ENCODE measurements around the gene LCE6A. TPM values are rescaled to one million over a fixed set of nuclear protein-coding genes. Genes with fewer than 3 reads are reported as not detected.

The LCE6A gene
- total RNA-seq, 1 donor, result not detected

DNA sequence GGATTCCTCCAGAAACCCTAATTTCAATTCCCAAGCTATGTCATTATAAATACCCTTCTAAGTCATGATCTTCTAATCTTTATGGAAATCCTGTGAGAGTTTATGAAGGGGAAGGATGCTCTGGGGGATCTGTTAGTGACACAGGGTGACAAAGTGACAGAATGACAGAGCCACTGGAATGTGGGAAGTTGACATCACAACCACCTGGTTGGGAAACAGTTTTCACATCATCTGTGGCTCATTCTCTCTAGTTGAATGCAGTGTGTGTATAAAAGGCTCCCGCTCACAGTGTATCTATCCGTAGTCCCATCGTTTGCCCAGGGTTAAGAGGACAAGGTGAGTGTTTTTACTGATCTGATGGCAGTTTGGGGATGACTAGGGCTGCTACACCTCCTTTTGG is 17.0 kb downstream of the LCE6A start, which contains the start of gene LCE7A:
Gene LCE7A, plus strand, starts transcription at position 301 of the 400 bp plus-strand sequence. CDS start 702 bp downstream, outside the sequence.
- DNase-seq (ENCODE audit: low read depth), result no peak
- no peak within 1 kb of the TSS for H3K4me3 ChIP-seq (ENCODE audit: low read depth, low read length)
- TF ChIP-seq, protein P1, sequence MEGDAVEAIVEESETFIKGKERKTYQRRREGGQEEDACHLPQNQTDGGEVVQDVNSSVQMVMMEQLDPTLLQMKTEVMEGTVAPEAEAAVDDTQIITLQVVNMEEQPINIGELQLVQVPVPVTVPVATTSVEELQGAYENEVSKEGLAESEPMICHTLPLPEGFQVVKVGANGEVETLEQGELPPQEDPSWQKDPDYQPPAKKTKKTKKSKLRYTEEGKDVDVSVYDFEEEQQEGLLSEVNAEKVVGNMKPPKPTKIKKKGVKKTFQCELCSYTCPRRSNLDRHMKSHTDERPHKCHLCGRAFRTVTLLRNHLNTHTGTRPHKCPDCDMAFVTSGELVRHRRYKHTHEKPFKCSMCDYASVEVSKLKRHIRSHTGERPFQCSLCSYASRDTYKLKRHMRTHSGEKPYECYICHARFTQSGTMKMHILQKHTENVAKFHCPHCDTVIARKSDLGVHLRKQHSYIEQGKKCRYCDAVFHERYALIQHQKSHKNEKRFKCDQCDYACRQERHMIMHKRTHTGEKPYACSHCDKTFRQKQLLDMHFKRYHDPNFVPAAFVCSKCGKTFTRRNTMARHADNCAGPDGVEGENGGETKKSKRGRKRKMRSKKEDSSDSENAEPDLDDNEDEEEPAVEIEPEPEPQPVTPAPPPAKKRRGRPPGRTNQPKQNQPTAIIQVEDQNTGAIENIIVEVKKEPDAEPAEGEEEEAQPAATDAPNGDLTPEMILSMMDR (IDR thresholded peaks at IDR 0.05; ENCODE audit: insufficient read depth, low read depth, low read length), result no peak

DNA sequence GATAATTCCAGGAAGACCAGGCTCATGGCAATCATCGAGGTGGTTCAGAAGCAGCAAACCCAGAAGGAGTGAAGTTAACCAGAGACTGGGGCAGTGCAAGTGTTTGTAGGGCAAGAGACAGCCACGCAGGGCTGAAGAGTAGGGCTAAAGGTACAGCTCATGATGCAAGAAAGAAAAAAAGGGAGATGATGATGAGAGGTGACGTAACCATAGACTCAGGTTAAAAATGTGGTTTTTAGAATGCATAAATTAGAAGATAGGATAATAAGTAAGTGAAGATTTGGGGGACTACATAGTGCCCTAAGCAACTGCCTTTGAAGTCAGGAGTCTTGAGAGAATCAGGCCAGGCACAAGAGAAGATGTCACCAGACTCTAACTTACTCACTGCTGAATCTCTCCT is 17.5 kb downstream of the LCE6A start:
- no peak for DNase-seq (ENCODE audit: low read depth)
- no peak overlapping the region for H3K4me3 ChIP-seq (ENCODE audit: low read depth, low read length)
- TF ChIP-seq, protein P1 (IDR thresholded peaks at IDR 0.05; ENCODE audit: insufficient read depth, low read depth, low read length), result no peak

DNA sequence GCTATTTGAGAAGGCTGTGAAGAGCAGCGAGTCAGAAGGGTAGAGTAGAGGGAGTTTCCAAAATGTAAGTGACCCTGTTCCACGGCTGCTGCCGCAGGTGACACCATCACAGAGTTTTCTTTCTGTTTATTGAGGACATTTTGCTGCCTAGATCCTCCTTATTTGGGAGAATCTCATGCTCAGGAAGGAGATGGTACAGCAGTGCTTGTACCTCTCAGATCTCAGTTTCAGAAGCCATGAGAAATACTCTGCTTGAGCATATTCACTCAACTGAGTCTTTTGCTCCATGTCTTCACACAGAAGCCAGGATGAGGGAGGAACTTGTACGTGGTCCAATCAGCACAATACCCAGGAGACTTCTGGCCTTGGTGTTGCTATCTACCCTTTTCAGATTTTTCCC is 18.7 kb downstream of the LCE6A start:
- no peak for DNase-seq (ENCODE audit: low read depth)
- TF ChIP-seq, protein P1 (IDR thresholded peaks at IDR 0.05; ENCODE audit: insufficient read depth, low read depth, low read length), result no peak
- H3K4me3 ChIP-seq (ENCODE audit: low read depth, low read length), result no peak overlapping the region

DNA sequence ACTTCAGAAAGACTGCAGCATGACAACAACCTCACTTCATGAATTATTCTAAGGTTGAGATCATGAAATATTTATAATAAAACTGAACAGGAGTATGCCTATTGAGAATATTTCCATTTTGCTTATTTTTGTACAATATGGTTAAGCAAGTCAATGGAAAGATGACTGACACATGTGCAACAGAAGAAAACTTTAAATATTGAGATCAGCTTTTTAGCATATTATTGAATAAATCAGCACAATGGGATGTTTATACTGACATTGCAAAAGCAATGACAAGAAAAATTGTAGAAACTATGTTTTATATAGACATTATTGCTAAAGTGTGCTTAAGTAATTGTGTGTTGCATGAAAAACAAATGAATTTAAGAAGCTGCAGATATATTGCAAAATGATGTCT is 21.8 kb downstream of the LCE6A start:
- TF ChIP-seq, protein P1 (IDR thresholded peaks at IDR 0.05; ENCODE audit: insufficient read depth, low read depth, low read length), result no peak
- no peak overlapping the region for H3K4me3 ChIP-seq (ENCODE audit: low read depth, low read length)
- no peak for DNase-seq (ENCODE audit: low read depth)

DNA sequence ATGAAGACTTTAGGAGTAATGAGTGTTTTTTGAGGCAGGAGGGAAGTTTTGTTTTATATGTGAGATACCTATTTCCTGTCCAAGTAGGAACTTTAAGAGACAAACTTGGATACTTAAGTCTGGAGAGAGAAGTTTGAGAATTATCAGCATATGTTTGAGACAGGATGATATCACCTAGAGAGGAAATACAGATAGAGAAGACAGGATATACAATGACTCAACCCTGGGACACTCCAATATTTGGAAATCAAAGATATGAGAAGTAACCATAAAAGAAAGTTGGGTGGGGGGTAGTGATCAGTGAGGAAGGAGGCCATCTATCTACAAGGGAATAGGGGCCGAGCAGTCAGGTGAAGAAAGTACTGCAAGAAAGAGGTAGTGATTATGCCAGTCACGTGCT is 23.7 kb downstream of the LCE6A start:
- TF ChIP-seq, protein P1 (IDR thresholded peaks at IDR 0.05; ENCODE audit: insufficient read depth, low read depth, low read length), result no peak
- no peak overlapping the region for H3K4me3 ChIP-seq (ENCODE audit: low read depth, low read length)
- no peak for DNase-seq (ENCODE audit: low read depth)

DNA sequence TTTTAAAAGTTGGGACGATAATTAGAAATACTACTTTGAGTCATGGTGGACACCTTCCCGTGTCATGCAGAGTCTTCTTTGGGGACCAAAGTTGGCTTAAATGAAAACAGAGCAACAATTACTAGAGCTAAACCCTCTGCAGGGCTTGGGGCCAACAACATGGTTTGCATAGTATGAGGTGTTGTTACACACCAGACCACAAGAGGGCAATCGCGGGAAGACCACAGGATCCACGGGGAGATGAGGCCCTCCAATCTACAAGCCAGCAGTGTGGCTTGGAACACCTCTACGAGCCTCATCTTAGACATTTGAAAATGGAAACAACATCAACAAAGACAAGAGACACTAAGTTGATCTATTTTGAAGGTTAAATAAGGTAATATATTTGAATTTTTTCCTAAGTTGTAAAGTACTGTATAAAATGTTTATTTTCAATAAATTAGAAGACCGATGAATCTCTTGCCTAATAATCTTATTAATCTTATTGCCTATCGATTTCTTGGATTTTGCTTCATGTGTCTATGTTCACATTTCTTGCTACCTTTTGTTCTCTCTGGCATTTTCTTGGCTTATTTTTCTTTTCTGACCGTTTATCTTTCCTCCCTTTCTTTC is 27.3 kb downstream of the LCE6A start:
- H3K4me3 ChIP-seq (ENCODE audit: low read depth, low read length), result no peak overlapping the region
- TF ChIP-seq, protein P1 (IDR thresholded peaks at IDR 0.05; ENCODE audit: insufficient read depth, low read depth, low read length), result peak; percentile 88
- peak; percentile 47 for DNase-seq (ENCODE audit: low read depth)

Measured in fibroblast of villous mesenchyme (primary cell).